ENCODE measurements around the gene OSCAR.

OSCAR gene

DNA sequence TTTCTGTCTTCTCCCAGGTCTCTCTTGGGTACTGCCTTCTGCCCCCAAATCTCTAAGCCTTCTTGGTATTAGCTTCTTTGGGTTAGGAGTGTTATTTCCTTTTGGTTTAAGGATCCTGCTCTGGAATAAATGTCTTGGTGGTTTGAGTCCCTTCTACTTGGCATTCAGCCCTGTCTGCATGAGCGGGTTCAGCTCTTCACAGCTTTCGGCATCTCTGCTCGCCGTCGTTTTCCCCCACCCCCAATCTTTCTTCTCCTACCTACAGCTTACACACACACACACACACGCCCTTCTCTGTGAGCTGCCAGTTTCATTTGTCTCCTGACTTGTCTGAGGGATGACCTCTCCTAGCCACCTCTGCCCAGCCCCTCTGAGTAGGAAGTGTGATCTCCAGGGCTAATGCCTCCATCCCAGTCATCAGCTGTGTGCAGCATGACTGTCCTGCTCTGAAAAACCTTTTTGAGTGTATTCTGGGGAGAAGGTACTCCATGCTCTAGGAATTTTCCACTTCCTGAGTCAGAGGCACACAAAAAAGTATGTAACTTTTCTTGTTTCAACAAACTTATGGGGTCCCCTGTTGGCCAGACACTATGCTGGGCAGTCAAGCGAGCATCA lies 41.7 kb upstream of the OSCAR start:
- TF ChIP-seq CTCF (IDR thresholded peaks at IDR 0.05) = no peak
- peaks cover 0 to 31% (median 26%) of the 10 kb centered on the region in 4 donors for H3K4me1 ChIP-seq
- no peaks in the 10 kb centered on the region for H3K9me3 ChIP-seq
- H3K4me3 ChIP-seq = no peak overlapping the region
- H3K36me3 ChIP-seq = peaks cover 48 to 61% (median 49%) of the 10 kb centered on the region in 3 donors
- intact Hi-C loops (cut with DNase I; ENCODE audit: low total_unique reads) = no loop called here
- H3K27me3 ChIP-seq = no peaks in the 10 kb centered on the region
- no peak for DNase-seq
- H3K27ac ChIP-seq = no peak overlapping the region

- DNase-seq = no peak
- no peak for TF ChIP-seq CTCF (IDR thresholded peaks at IDR 0.05)
- Histone ChIP-seq H3K4me3 (no peak overlapping the region), H3K36me3 (peaks cover 39 to 52% (median 40%) of the 10 kb centered on the region in 3 donors), H3K27me3 (no peaks in the 10 kb centered on the region), H3K9me3 (no peaks in the 10 kb centered on the region), H3K27ac (no peak overlapping the region), H3K4me1 (peaks cover 0 to 35% (median 27%) of the 10 kb centered on the region in 4 donors)
- intact Hi-C loops (cut with DNase I; ENCODE audit: low total_unique reads) = no loop called here
These were observed 40.8 kb upstream of the OSCAR start for GRCh38 chr19:54141356-54141755.

DNA sequence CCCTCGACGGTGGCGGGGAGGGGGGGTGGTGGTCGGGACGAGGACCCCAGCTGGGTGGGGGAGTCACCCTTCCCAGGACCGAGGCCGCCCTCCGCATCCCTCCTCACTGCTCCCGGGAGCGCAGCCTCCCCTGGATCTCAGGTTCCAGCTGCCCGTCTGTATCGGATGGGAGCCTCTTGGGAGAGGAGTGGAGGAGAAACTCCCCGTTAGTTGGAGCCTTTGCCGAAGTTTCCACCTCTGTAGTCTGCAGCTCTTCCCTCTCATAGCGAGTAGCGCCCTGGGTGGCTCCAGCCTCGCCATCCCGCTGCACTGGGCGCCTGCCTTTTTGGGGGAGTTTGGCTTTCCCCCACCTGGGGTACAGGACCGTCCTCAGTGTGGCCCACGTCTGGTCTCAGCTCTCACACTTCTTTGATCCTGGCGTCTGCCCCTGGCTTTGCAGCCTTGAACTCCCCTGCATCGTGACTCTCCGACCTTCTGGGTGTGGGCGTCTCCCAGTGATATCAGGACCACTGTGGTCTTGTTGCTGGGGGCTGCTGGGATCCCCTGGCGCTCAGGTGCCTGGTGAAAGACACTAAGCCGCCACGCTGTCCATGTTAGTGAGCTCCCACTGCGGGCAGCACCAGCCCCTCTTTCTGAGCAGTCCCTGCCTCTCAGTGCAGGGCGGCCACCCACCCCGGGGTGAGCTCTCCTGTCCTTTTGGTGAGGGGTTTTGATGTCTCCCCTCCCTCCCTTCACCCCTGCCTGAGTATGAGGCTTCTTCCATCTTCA lies 38.1 kb upstream of the OSCAR start:
- intact Hi-C loops (cut with DNase I; ENCODE audit: low total_unique reads) = no loop called here
- no peak for TF ChIP-seq CTCF (IDR thresholded peaks at IDR 0.05)
- no peak for DNase-seq
- H3K27ac ChIP-seq = peak overlapping the region; percentile 99
- peak overlapping the region; percentile 83 to 99 for H3K4me3 ChIP-seq
- no peaks in the 10 kb centered on the region for H3K27me3 ChIP-seq
- H3K36me3 ChIP-seq = peaks cover 12 to 25% (median 13%) of the 10 kb centered on the region in 3 donors
- H3K9me3 ChIP-seq = no peaks in the 10 kb centered on the region
- peaks cover 0 to 42% (median 34%) of the 10 kb centered on the region in 4 donors for H3K4me1 ChIP-seq

- intact Hi-C loops (cut with DNase I; ENCODE audit: low total_unique reads) = loop anchor here (2.0 kb wide), 1 partner anchor 21 kb away; the partner anchor contains the start of gene LENG1
- Histone ChIP-seq H3K4me1 (peaks cover 0 to 42% (median 34%) of the 10 kb centered on the region in 4 donors), H3K27ac (peak within 1 kb of the TSS; percentile 99), H3K27me3 (no peaks in the 10 kb centered on the region), H3K4me3 (peak within 1 kb of the TSS; percentile 83 to 99), H3K9me3 (no peaks in the 10 kb centered on the region), H3K36me3 (peaks cover 5 to 22% (median 10%) of the 10 kb centered on the region in 3 donors)
- no peak for DNase-seq
- TF ChIP-seq CTCF (IDR thresholded peaks at IDR 0.05) = no peak
These were observed 37.3 kb upstream of the OSCAR start, which contains the start of gene CNOT3 for GRCh38 chr19:54137699-54138488. Gene CNOT3, plus strand, starts transcription at chr19:54137762. Its CDS starts 5,217 bp downstream, at chr19:54142979.

Measured in tibial artery (tissue), 4 donors.